Fibroblast of lung (primary cell): ENCODE measurements around the gene SYTL1. TPM values are rescaled to one million over a fixed set of nuclear protein-coding genes. Genes with fewer than 3 reads are reported as not detected.

Experiments
- DNase-seq, 2 donors: peaks; one replicate each; pipeline versions ENCODE4 v3.0.0 to v3.0.0-alpha.2; 2010; ENCODE audit warnings: low read depth in 2 of 2
- H2AFZ ChIP-seq: 2 replicates; pipeline ENCODE4 v1.5.1; 2012; ENCODE audit warnings: low read length, control low read depth, inconsistent platforms
- H3K27ac ChIP-seq: 2 replicates; pipeline ENCODE4 v1.5.1; 2011; ENCODE audit warnings: low read length, control low read depth; ENCODE audit not compliant: insufficient read depth
- H3K27me3 ChIP-seq: 2 replicates; pipeline ENCODE4 v1.5.1; 2011; ENCODE audit warnings: mild to moderate bottlenecking, low read length; ENCODE audit not compliant: control insufficient read depth, insufficient read depth
- H3K36me3 ChIP-seq: 2 replicates; pipeline ENCODE4 v1.5.1; 2011; ENCODE audit warnings: low read length; ENCODE audit not compliant: control insufficient read depth, insufficient read depth
- H3K4me1 ChIP-seq: 2 replicates; pipeline ENCODE4 v1.5.1; 2011; ENCODE audit warnings: low read length; ENCODE audit not compliant: control insufficient read depth, insufficient read depth; ENCODE audit errors: extremely low read depth
- H3K4me2 ChIP-seq: 2 replicates; pipeline ENCODE4 v1.5.1; 2011; ENCODE audit warnings: low read length, control low read depth; ENCODE audit not compliant: insufficient read depth; ENCODE audit errors: extremely low read depth
- H3K4me3 ChIP-seq, 4 experiments: fragments of 200-600 bp in 1 of 4; sonication (generic) in 1 of 4; replicated peaks in 1 of 4; 2 replicates each; pipeline ENCODE4 v1.5.1; 2011 to 2016; ENCODE audit warnings: low read length in 4 of 4, low read depth in 3 of 4, mild to moderate bottlenecking in 3 of 4, control low read depth in 2 of 4, inconsistent platforms in 1 of 4, mixed read lengths in 1 of 4; ENCODE audit not compliant: insufficient read depth in 1 of 4; ENCODE audit errors: control extremely low read depth in 1 of 4
- H3K79me2 ChIP-seq: 2 replicates; pipeline ENCODE4 v1.5.1; 2012; ENCODE audit warnings: mild to moderate bottlenecking, low read length, inconsistent platforms; ENCODE audit not compliant: control insufficient read depth, insufficient read depth
- H3K9ac ChIP-seq: 2 replicates; pipeline ENCODE4 v1.5.1; 2011; ENCODE audit warnings: mild to moderate bottlenecking, low read length, control low read depth; ENCODE audit not compliant: insufficient read depth
- H3K9me3 ChIP-seq: 2 replicates; pipeline ENCODE4 v1.5.1; 2012; ENCODE audit warnings: low read depth, low read length; ENCODE audit not compliant: control insufficient read depth, insufficient read depth
- H4K20me1 ChIP-seq: 2 replicates; pipeline ENCODE4 v1.5.1; 2011; ENCODE audit warnings: low read length; ENCODE audit not compliant: control insufficient read depth, insufficient read depth; ENCODE audit errors: extremely low read depth
- CTCF ChIP-seq, 2 donors: IDR thresholded peaks in 1 of 2; conservative IDR thresholded peaks in 1 of 2; 1 replicate in 1 of 2; 2 replicates in 1 of 2; pipeline ENCODE4 v1.5.1; 2011 to 2012; ENCODE audit warnings: low read length in 2 of 2, control low read depth in 1 of 2, inconsistent platforms in 1 of 2, low read depth in 1 of 2, mild to moderate bottlenecking in 1 of 2
- EZH2 ChIP-seq: IDR thresholded peaks from 2 replicates; pipeline ENCODE4 v1.5.1; 2012; ENCODE audit warnings: low read length, control low read depth, mild to moderate bottlenecking; ENCODE audit errors: missing control alignments
- polyA plus RNA-seq, 2 donors: library from polyadenylated mRNA; depleted of rRNA in 1 of 2; stranded (reverse) in 1 of 2; unstranded in 1 of 2; fragments of >200 nt; gene quantifications; 2 replicates each; pipeline ENCODE4 v1.2.1, GENCODE V29; 2011 to 2012; ENCODE audit warnings: missing spikeins in 1 of 2
- total RNA-seq: library from RNA; depleted of rRNA; stranded (reverse); fragments of >200 nt; gene quantifications from 2 replicates; pipeline ENCODE4 v1.2.1, GENCODE V29; 2014

SYTL1 gene
- total and polyA plus RNA-seq, 2 donors (not counting 1 experiment from before 2014, with no cell fraction given) = 0.02 to 0.17 TPM

- DNase-seq = no peak
- peak overlapping the region; percentile 73 to 88 (median 80) for H3K4me3 ChIP-seq
- H3K36me3 ChIP-seq = peaks cover 14% of the 10 kb centered on the region
- H3K27me3 ChIP-seq = no peaks in the 10 kb centered on the region
- no peaks in the 10 kb centered on the region for H4K20me1 ChIP-seq
- peak overlapping the region; percentile 83 for H2AFZ ChIP-seq
- H3K79me2 ChIP-seq = peaks cover 10% of the 10 kb centered on the region
- TF ChIP-seq CTCF (conservative IDR thresholded peaks at IDR 0.05 in 1 of 2, IDR thresholded peaks at IDR 0.05 in 1 of 2; ENCODE audit: low read depth in 1 of 2, low read length in 2 of 2) (peak in 1 of 2 donors; percentile 6), EZH2 (no peak)
- H3K9ac ChIP-seq = peak overlapping the region; percentile 89
- peak overlapping the region; percentile 92 for H3K27ac ChIP-seq
- peak overlapping the region; percentile 80 for H3K4me2 ChIP-seq
- H3K4me1 ChIP-seq = peaks cover 11% of the 10 kb centered on the region
- no peaks in the 10 kb centered on the region for H3K9me3 ChIP-seq
These were observed 25.4 kb downstream of the SYTL1 start for GRCh38 chr1:27367160-27367650.

- no peaks in the 10 kb centered on the region for H3K27me3 ChIP-seq
- peaks cover 11% of the 10 kb centered on the region for H3K4me1 ChIP-seq
- H3K9me3 ChIP-seq = no peaks in the 10 kb centered on the region
- H3K9ac ChIP-seq = no peak overlapping the region
- no peak overlapping the region for H2AFZ ChIP-seq
- DNase-seq = peak in 1 of 2 donors; percentile 53
- no peak overlapping the region for H3K4me2 ChIP-seq
- TF ChIP-seq CTCF (conservative IDR thresholded peaks at IDR 0.05 in 1 of 2, IDR thresholded peaks at IDR 0.05 in 1 of 2; ENCODE audit: low read depth in 1 of 2, low read length in 2 of 2) = peak; percentile 34 to 48
- TF ChIP-seq EZH2 = no peak
- H3K36me3 ChIP-seq = peaks cover 7% of the 10 kb centered on the region
- no peaks in the 10 kb centered on the region for H4K20me1 ChIP-seq
- no peak overlapping the region for H3K27ac ChIP-seq
- no peak overlapping the region for H3K4me3 ChIP-seq
- H3K79me2 ChIP-seq = peaks cover 10% of the 10 kb centered on the region
These were observed 27.2 kb downstream of the SYTL1 start for GRCh38 chr1:27368869-27369582.

GRCh38 chr1:27372022-27372807 is 30.4 kb downstream of the SYTL1 start:
- H3K27me3 ChIP-seq = peaks cover 4% of the 10 kb centered on the region
- H3K4me2 ChIP-seq = no peak overlapping the region
- no peaks in the 10 kb centered on the region for H3K79me2 ChIP-seq
- no peak overlapping the region for H2AFZ ChIP-seq
- H3K9ac ChIP-seq = no peak overlapping the region
- H3K27ac ChIP-seq = no peak overlapping the region
- H3K36me3 ChIP-seq = no peaks in the 10 kb centered on the region
- no peak for DNase-seq
- H3K9me3 ChIP-seq = no peaks in the 10 kb centered on the region
- peaks cover 2% of the 10 kb centered on the region for H3K4me1 ChIP-seq
- TF ChIP-seq CTCF (conservative IDR thresholded peaks at IDR 0.05 in 1 of 2, IDR thresholded peaks at IDR 0.05 in 1 of 2; ENCODE audit: low read depth in 1 of 2, low read length in 2 of 2) = no peak
- TF ChIP-seq EZH2 = no peak
- no peaks in the 10 kb centered on the region for H4K20me1 ChIP-seq
- no peak overlapping the region for H3K4me3 ChIP-seq
